ENCODE measurements around the gene FOXP1.

FOXP1 gene

DNA sequence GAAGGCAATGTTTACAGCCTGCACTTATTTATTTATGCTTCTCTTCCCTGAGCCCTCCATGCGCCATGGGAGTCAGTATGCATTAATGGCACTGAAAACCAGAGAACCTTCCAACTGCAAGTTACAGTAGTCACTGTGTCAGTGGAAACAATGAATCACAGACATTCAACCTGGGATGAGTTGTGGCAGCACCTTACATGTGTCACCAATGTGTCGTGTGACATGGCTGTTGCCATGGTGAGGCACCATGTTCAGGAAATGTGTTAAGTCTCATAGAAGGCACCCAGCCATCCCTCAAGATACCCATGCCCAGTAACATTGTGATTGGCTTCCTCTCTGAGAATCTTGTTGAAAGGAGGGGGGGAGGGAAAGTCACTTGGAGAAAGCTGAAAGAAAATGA, 105.0 kb downstream of the FOXP1 start:
- DNase-seq, result peak; percentile 88

- DNase-seq, result no peak
These were observed 106.6 kb downstream of the FOXP1 start for GRCh38 chr3:71476950-71477349.

GRCh38 chr3:71469138-71469435, 114.4 kb downstream of the FOXP1 start:
- no peak for DNase-seq

DNA sequence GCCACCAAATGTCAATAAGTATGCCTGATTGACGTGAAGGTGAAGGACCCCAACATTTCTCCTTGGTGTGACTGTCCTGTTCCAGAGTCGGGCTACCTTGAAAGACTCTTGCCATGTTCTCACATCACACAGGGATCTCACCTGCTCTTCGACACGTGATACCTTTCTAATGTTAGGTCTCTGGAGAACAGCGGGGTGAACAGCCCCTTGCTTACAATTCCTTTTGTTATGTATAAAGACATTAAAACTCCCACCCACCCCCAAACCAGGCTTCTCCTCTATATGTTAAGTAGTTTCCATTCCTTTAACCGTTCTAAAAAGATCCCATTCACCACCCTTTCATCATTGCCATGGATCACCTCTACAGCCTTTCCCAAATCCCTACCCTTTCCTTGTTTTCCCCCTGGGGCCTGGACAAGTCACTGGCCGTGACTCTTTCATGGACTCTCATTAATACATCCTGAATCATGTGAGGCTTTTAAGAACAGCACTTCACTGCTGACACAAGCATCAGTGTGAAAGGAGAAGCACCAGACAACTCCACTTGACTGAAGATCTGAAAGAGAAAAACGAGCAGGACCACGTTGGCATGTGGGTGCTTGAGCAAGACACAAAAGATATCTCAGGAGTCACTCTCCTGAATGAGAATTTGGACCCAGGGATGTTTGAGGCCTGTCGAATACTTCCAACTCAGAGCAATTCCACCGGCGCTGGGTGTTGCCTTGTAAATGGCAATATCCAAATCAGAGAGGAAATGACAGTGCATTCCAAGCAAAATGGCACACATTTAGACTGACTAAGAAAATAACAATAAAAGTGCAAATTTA, 115.0 kb downstream of the FOXP1 start:
- DNase-seq, result no peak

DNA sequence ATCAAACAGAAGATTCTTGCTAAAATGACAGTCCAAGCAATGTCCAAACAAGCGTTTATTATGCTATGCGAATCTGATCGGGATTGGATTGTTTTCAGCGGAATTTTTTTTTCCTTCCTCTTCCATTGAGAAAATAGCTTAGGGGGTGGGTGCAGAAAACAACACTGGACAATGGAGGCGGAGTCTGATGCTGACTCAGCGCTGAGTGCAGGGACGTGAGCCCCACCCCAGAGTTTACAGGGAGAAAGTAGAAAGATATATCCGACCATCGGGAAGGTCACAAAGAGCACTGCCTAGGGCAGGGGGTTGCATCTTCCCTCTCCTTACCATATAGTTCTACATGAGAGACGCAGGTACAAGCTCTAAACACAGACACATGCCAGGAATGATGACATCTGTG, 117.0 kb downstream of the FOXP1 start:
- DNase-seq, result no peak

GRCh38 chr3:71465371-71466036, 118.0 kb downstream of the FOXP1 start:
- no peak for DNase-seq

DNA sequence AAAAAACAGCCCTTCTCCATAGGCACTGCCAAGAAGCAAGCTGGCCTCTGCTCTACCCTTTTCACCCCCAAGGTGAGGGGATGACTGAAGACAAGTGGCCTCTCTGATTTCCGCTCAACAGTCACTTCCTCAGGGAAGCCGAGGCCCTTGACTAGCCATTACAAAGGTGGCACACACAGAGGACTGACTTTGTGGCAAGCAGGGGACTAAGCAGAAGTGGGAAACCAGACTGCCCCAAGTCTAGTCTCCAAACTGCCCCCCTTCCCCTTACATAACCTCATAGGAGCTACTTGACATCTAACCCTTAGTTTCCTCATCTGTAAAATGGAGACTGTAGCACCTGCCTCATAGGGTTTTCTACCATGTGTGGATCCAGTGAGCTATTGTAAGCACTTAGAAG, 118.9 kb downstream of the FOXP1 start:
- DNase-seq, result no peak

GRCh38 chr3:71463617-71464016, 119.9 kb downstream of the FOXP1 start:
- no peak for DNase-seq

DNA sequence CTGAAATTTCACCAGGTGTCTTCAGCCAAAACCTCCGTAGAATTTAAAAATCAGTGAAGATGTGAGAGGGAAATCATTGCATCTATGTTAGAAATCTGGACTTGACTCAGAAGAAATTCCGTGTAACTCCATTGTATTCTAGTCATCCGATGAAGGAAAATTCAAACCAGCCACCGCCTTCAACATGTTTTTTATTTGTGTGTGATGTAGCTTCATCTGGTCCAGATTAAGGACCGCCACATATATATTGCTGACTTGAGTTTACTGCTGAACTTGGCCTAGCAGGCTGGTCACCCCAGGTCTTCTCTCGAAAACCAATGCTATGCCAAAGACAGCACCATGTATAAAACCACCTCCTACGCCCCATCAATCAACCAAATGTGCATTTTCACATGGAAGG, 120.9 kb downstream of the FOXP1 start:
- no peak for DNase-seq

GRCh38 chr3:71461749-71462483, 121.6 kb downstream of the FOXP1 start:
- no peak for DNase-seq

- DNase-seq, result peak; percentile 48
These were observed 122.4 kb downstream of the FOXP1 start for GRCh38 chr3:71461114-71461513.

GRCh38 chr3:71458895-71459294, 124.6 kb downstream of the FOXP1 start:
- no peak for DNase-seq

DNA sequence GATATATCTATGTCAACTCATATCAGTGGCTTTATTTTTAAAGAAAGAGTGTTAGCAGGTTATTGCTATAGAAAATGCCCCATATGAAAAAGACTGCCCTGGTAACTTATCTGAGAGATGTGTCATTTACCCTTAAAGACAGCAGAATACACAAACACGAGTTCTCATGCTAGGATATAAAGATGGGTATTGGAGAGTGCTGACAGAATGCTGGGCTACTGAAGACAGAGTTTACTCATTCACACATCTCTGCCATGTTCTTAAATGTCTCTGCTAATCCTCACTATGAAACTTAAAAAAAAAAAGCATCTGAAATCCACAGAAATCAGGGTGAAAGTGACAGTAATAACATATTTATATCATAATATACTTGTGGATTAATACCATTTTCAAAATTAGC, 126.7 kb downstream of the FOXP1 start:
- DNase-seq, result peak; percentile 43

GRCh38 chr3:71456156-71456555, 127.4 kb downstream of the FOXP1 start:
- peak; percentile 56 for DNase-seq

GRCh38 chr3:71454512-71455403, 128.8 kb downstream of the FOXP1 start:
- DNase-seq, result peak; percentile 70

DNA sequence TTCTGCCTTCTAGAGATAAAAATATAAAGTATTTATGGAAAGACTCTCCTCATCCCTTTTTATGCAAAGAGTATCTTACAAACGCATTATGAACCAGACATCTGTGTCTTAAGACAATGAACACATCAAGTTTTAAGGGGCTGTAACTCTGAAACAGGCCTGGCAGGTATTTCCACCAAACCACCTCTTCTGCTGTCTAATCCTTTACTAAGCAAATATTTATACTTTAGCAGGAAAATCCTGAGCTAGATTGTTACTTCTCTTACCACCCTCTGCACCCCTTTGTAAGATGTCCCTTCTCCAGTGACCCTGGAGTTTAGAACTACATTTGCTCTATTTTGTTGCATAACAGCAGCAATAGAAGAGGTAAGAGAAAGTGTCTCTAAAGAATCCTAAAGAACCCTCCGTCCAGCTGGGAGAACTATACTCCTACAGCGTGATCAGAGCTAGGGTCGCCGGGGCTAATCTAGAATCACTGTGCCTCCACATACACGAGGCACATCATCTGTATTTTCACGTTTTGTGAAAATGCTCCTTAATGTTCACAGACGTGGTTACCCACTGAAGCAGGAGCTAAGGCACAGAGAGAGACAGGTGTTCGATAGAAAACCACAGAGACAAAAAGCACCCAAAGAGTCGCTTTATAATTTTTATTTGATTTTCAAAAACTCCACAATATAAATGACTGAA, 129.6 kb downstream of the FOXP1 start:
- DNase-seq, result peak; percentile 61

DNA sequence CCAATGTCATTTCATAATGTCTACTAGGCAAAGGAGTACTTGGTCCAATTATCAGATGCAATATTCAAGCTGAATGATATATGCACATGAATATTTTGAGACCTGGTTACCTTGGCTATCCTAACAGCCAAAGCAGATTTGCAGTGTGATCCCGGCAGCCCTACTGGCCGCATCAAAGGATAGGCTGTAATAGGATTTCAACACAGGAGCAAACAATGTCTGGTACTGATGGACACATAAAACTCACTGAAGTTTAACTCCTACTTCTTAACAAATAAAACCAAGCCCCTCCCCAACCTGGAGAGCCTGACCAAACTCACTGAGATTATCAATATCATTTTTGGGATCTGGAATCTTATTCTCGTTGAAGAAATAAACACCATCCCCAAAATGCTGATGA, 130.2 kb downstream of the FOXP1 start:
- no peak for DNase-seq

GRCh38 chr3:71451812-71452211, 131.7 kb downstream of the FOXP1 start:
- no peak for DNase-seq

- DNase-seq, result no peak
These were observed 132.5 kb downstream of the FOXP1 start for GRCh38 chr3:71451060-71451459.

GRCh38 chr3:71450162-71450561, 133.4 kb downstream of the FOXP1 start:
- DNase-seq, result no peak

DNA sequence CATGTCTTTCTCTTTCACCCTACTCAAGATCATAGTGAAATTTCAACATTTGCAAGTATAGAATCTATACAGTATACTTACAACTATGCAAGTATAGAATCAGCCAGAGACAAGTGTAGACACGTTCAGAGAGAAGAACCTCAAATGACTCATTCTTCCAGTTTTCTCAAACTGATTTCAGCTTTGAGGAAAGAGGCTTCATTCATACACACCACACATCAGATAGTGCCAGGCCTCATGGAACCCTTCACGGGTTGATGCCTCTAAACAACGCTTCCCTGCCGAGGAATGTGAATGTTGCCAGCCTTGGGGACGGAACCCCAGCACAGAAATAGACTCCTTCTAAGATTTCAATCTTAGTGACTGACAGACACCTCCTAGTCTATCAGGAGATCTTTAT, 135.7 kb downstream of the FOXP1 start:
- peak; percentile 40 for DNase-seq

GRCh38 chr3:71447197-71447596, 136.3 kb downstream of the FOXP1 start:
- no peak for DNase-seq
